HEK293 (cell line): ENCODE data around the gene IREB2.
A peak's percentile ranks its signal among the peaks of the same experiment; 100 is the strongest.
"Not testable (repeated sequence)": the region's sequence is repeated elsewhere in the genome, so short reads cannot be mapped to it uniquely, and the experiment has no call there.

ENCODE experiments used
- CTCF ChIA-PET: fragments of 350-600 bp; formaldehyde crosslinking; extraction: SDS; loops from one replicate; lab custom pipeline; 2021; ENCODE audit warnings: antibody characterized with exemption; lab: Yijun Ruan, JAX
- POLR2A ChIA-PET: fragments of 300-600 bp; formaldehyde crosslinking; extraction: SDS; loops from one replicate; lab custom pipeline; 2020; ENCODE audit warnings: antibody characterized with exemption, inconsistent platforms; lab: Yijun Ruan, JAX
- H3K27ac ChIP-seq: fragments of 200-500 bp; sonication (Bioruptor generic); 2 replicates; pipeline ENCODE4 v1.5.1; 2014; ENCODE audit warnings: low read depth, low read length, control low read depth, inconsistent platforms; ENCODE audit errors: extremely low read depth
- H3K36me3 ChIP-seq, 2 experiments: fragments of 200-500 bp in 1 of 2; sonication (Bioruptor generic) in 1 of 2; 1 replicate in 1 of 2; 2 replicates in 1 of 2; pipeline ENCODE4 v1.5.1; 2014 to 2017; ENCODE audit warnings: inconsistent platforms in 2 of 2, low read length in 2 of 2; ENCODE audit not compliant: control insufficient read depth in 2 of 2, insufficient read depth in 1 of 2
- H3K4me1 ChIP-seq: fragments of 200-500 bp; sonication (Bioruptor generic); 2 replicates; pipeline ENCODE4 v1.5.1; 2014; ENCODE audit warnings: mild to moderate bottlenecking, low read length, inconsistent platforms; ENCODE audit not compliant: control insufficient read depth, insufficient read depth
- H3K4me3 ChIP-seq: 2 replicates; pipeline ENCODE4 v1.5.1; 2011; ENCODE audit warnings: low read depth, mild to moderate bottlenecking, control low read depth, low read length, moderate library complexity
- H3K9me3 ChIP-seq: fragments of 200-500 bp; sonication (Bioruptor generic); 2 replicates; pipeline ENCODE4 v1.5.1; 2014; ENCODE audit warnings: low read depth, low read length, inconsistent platforms; ENCODE audit not compliant: control insufficient read depth, insufficient read depth
- OVOL3 ChIP-seq: fragments of 450-650 bp; formaldehyde crosslinking; IDR thresholded peaks from 2 replicates; pipeline ENCODE4 v1.5.1; 2016; ENCODE audit warnings: missing biosample characterization, missing genetic modification characterization
- RBAK ChIP-seq: fragments of 450-650 bp; formaldehyde crosslinking; IDR thresholded peaks from 2 replicates; pipeline ENCODE4 v1.5.1; 2016; ENCODE audit warnings: missing biosample characterization, missing genetic modification characterization
- TSHZ1 ChIP-seq: fragments of 450-650 bp; formaldehyde crosslinking; IDR thresholded peaks from 2 replicates; pipeline ENCODE4 v1.5.1; 2016; ENCODE audit warnings: missing biosample characterization, missing genetic modification characterization, borderline replicate concordance
- WT1 ChIP-seq: fragments of 450-650 bp; formaldehyde crosslinking; IDR thresholded peaks from 2 replicates; pipeline ENCODE4 v1.5.1; 2016; ENCODE audit warnings: missing biosample characterization, missing genetic modification characterization
- ZBTB1 ChIP-seq: fragments of 450-650 bp; formaldehyde crosslinking; IDR thresholded peaks from 2 replicates; pipeline ENCODE4 v1.5.1; 2016; ENCODE audit warnings: missing biosample characterization, missing genetic modification characterization
- ZBTB11 ChIP-seq: fragments of 450-650 bp; formaldehyde crosslinking; conservative IDR thresholded peaks from 2 replicates; pipeline ENCODE4 v1.5.1; 2016; ENCODE audit warnings: low read depth, missing biosample characterization, missing genetic modification characterization
- ZBTB21 ChIP-seq: fragments of 450-650 bp; formaldehyde crosslinking; IDR thresholded peaks from 2 replicates; pipeline ENCODE4 v1.5.1; 2017; ENCODE audit warnings: missing biosample characterization, missing genetic modification characterization
- ZFP37 ChIP-seq: fragments of 450-650 bp; formaldehyde crosslinking; IDR thresholded peaks from 2 replicates; pipeline ENCODE4 v1.5.1; 2016; ENCODE audit warnings: missing biosample characterization, missing genetic modification characterization
- ZNF121 ChIP-seq: fragments of 450-650 bp; formaldehyde crosslinking; IDR thresholded peaks from 2 replicates; pipeline ENCODE4 v1.5.1; 2016; ENCODE audit warnings: missing biosample characterization, missing genetic modification characterization
- ZNF138 ChIP-seq: fragments of 450-650 bp; formaldehyde crosslinking; IDR thresholded peaks from 2 replicates; pipeline ENCODE4 v1.5.1; 2016; ENCODE audit warnings: missing biosample characterization, missing genetic modification characterization, borderline replicate concordance
- ZNF18 ChIP-seq: fragments of 450-650 bp; formaldehyde crosslinking; IDR thresholded peaks from 2 replicates; pipeline ENCODE4 v1.5.1; 2016; ENCODE audit warnings: missing biosample characterization, missing genetic modification characterization
- ZNF202 ChIP-seq: fragments of 450-650 bp; formaldehyde crosslinking; IDR thresholded peaks from 2 replicates; pipeline ENCODE4 v1.5.1; 2016; ENCODE audit warnings: missing biosample characterization, missing genetic modification characterization, borderline replicate concordance
- ZNF221 ChIP-seq: fragments of 450-650 bp; formaldehyde crosslinking; IDR thresholded peaks from 2 replicates; pipeline ENCODE4 v1.5.1; 2017; ENCODE audit warnings: missing biosample characterization, missing genetic modification characterization, borderline replicate concordance
- ZNF223 ChIP-seq: fragments of 450-650 bp; formaldehyde crosslinking; IDR thresholded peaks from 2 replicates; pipeline ENCODE4 v1.5.1; 2016; ENCODE audit warnings: missing biosample characterization, missing genetic modification characterization
- ZNF292 ChIP-seq: fragments of 450-650 bp; formaldehyde crosslinking; IDR thresholded peaks from 2 replicates; pipeline ENCODE4 v1.5.1; 2016; ENCODE audit warnings: low read depth, missing biosample characterization, missing genetic modification characterization, borderline replicate concordance
- ZNF302 ChIP-seq: fragments of 450-650 bp; formaldehyde crosslinking; IDR thresholded peaks from 2 replicates; pipeline ENCODE4 v1.5.1; 2016; ENCODE audit warnings: missing biosample characterization, missing genetic modification characterization, low read depth
- ZNF341 ChIP-seq: fragments of 450-650 bp; formaldehyde crosslinking; IDR thresholded peaks from 2 replicates; pipeline ENCODE4; 2016; ENCODE audit warnings: low read depth, missing biosample characterization, missing genetic modification characterization
- ZNF354C ChIP-seq: fragments of 450-650 bp; formaldehyde crosslinking; IDR thresholded peaks from 2 replicates; pipeline ENCODE4 v1.5.1; 2016; ENCODE audit warnings: missing biosample characterization, missing genetic modification characterization, low read depth, borderline replicate concordance
- ZNF433 ChIP-seq: fragments of 450-650 bp; formaldehyde crosslinking; IDR thresholded peaks from 2 replicates; pipeline ENCODE4 v1.5.1; 2016; ENCODE audit warnings: missing biosample characterization, missing genetic modification characterization, low read depth
- ZNF501 ChIP-seq: fragments of 450-650 bp; formaldehyde crosslinking; IDR thresholded peaks from 2 replicates; pipeline ENCODE4 v1.5.1; 2016; ENCODE audit warnings: missing biosample characterization, missing genetic modification characterization
- ZNF510 ChIP-seq: fragments of 450-650 bp; formaldehyde crosslinking; IDR thresholded peaks from 2 replicates; pipeline ENCODE4 v1.5.1; 2018; ENCODE audit warnings: mild to moderate bottlenecking, missing genetic modification characterization, missing biosample characterization; ENCODE audit not compliant: insufficient replicate concordance
- ZNF514 ChIP-seq: fragments of 450-650 bp; formaldehyde crosslinking; IDR thresholded peaks from 2 replicates; pipeline ENCODE4 v1.5.1; 2016; ENCODE audit warnings: missing biosample characterization, missing genetic modification characterization
- ZNF529 ChIP-seq: fragments of 450-650 bp; formaldehyde crosslinking; IDR thresholded peaks from 2 replicates; pipeline ENCODE4 v1.5.1; 2017; ENCODE audit warnings: missing genetic modification characterization, missing biosample characterization; ENCODE audit not compliant: insufficient replicate concordance
- ZNF558 ChIP-seq: fragments of 450-650 bp; formaldehyde crosslinking; IDR thresholded peaks from 2 replicates; pipeline ENCODE4 v1.5.1; 2016; ENCODE audit warnings: missing biosample characterization, missing genetic modification characterization
- ZNF623 ChIP-seq: fragments of 450-650 bp; formaldehyde crosslinking; IDR thresholded peaks from 2 replicates; pipeline ENCODE4 v1.5.1; 2016; ENCODE audit warnings: missing biosample characterization, missing genetic modification characterization
- ZNF645 ChIP-seq: fragments of 450-650 bp; formaldehyde crosslinking; IDR thresholded peaks from 2 replicates; pipeline ENCODE4; 2016; ENCODE audit warnings: missing biosample characterization, missing genetic modification characterization
- ZXDB ChIP-seq: fragments of 450-650 bp; formaldehyde crosslinking; IDR thresholded peaks from 2 replicates; pipeline ENCODE4 v1.5.1; 2016; ENCODE audit warnings: missing biosample characterization, missing genetic modification characterization

Gene IREB2

GRCh38 chr15:78404796-78405195 lies 33.2 kb upstream of the IREB2 start:
- H3K4me3 ChIP-seq, POLR2A ChIA-PET, H3K9me3 ChIP-seq, H3K4me1 ChIP-seq, H3K36me3 ChIP-seq, H3K27ac ChIP-seq: not testable (repeated sequence)
- CTCF ChIA-PET, result interaction anchor here (0.9 to 1.5 kb wide), 3 partner anchors 10 to 97 kb away, joined by 3 to 5 read pairs (median 3); no protein-coding TSS in a partner anchor
- TF ChIP-seq ZFP37 (peak; percentile 61; the same call in 1 of the 2 replicates), ZBTB21 (tag by site-specific recombination) (peak; percentile 72), ZNF514 (tag by site-specific recombination) (peak; percentile 92; the same call in 1 of the 2 replicates), ZBTB11 (peak; percentile 84), TSHZ1 (tag by site-specific recombination) (peak; percentile 35; the same call in 1 of the 2 replicates), ZNF645 (tag by site-specific recombination) (0 out of 2 replicates have a peak, but pooled peaks have one; percentile 22), ZNF558 (tag by site-specific recombination) (peak; percentile 90), ZNF354C (peak; percentile 87; the same call in 1 of the 2 replicates), ZNF138 (tag by site-specific recombination) (peak; percentile 97; the same call in 1 of the 2 replicates), ZNF623 (peak; percentile 86), WT1 (tag by site-specific recombination) (peak; percentile 34; the same call in 1 of the 2 replicates), ZNF292 (tag by site-specific recombination) (peak; percentile 98), ZNF221 (tag by site-specific recombination) (peak; percentile 32; the same call in 1 of the 2 replicates), RBAK (tag by site-specific recombination) (peak; percentile 73; the same call in 1 of the 2 replicates), ZNF18 (tag by site-specific recombination) (0 out of 2 replicates have a peak, but pooled peaks have one; percentile 43), ZNF223 (0 out of 2 replicates have a peak, but pooled peaks have one; percentile 77), ZBTB1 (tag by site-specific recombination) (peak; percentile 74; the same call in 1 of the 2 replicates), ZNF433 (peak; percentile 97), ZNF121 (tag by site-specific recombination) (peak; percentile 48; the same call in 1 of the 2 replicates), ZNF302 (0 out of 2 replicates have a peak, but pooled peaks have one; percentile 66), ZNF529 (tag by site-specific recombination) (peak; percentile 78), ZNF202 (peak; percentile 91), ZNF501 (peak; percentile 72), ZNF341 (peak; percentile 54), OVOL3 (tag by site-specific recombination) (peak; percentile 63; the same call in 1 of the 2 replicates), ZXDB (tag by site-specific recombination) (peak; percentile 85), ZNF510 (tag by site-specific recombination) (peak; percentile 94)
